HepG2 (cell line): ENCODE measurements around the gene ARHGAP10. TPM values are rescaled to one million over a fixed set of nuclear protein-coding genes. Genes with fewer than 3 reads are reported as not detected.

ENCODE experiments used
- ATAC-seq: fragments of 200-7000 bp; cut with Tn5 transposase; 3 replicates; pipeline ENCODE4 v1.9.1; 2020; ENCODE audit warnings: mild to moderate bottlenecking, moderate library complexity
- BruUV-seq: library from RNA; stranded (reverse); fragments of 400-500 nt; replicated peaks from 2 replicates; lab custom pipeline; 2021; lab: Mats Ljungman, UMichigan
- CTCF ChIA-PET: fragments of 300-600 bp; formaldehyde crosslinking; extraction: SDS; loops from one replicate; lab custom pipeline; 2021; ENCODE audit warnings: low total read pairs, inconsistent platforms, low intra/inter-chr PET ratio; lab: Yijun Ruan, JAX
- POLR2A ChIA-PET: fragments of 350-600 bp; sonication (Branson Sonifier 250); formaldehyde crosslinking; loops from one replicate; lab custom pipeline; 2020; ENCODE audit warnings: antibody characterized with exemption, inconsistent platforms; lab: Yijun Ruan, JAX
- DNase-seq: peaks from one replicate; pipeline ENCODE4 v3.0.0-alpha.2; 2015; ENCODE audit warnings: low spot score
- FAIRE-seq: peaks from 3 replicates; lab custom pipeline; 2011; peaks lifted over from hg19 to GRCh38; lab: Jason Lieb, UNC
- H2AFZ ChIP-seq: one replicate; pipeline ENCODE4 v1.6.1; 2011; ENCODE audit warnings: low read length, inconsistent platforms
- H3K27ac ChIP-seq: fragments of 300-600 bp; 3 replicates; pipeline ENCODE4 v1.8.0; 2011; ENCODE audit warnings: mixed run types, mild to moderate bottlenecking, mixed read lengths, low read length, inconsistent platforms; ENCODE audit not compliant: insufficient read depth; ENCODE audit errors: extremely low read length
- H3K27me3 ChIP-seq, 2 experiments: fragments of 200-600 bp in 1 of 2; 2 replicates in 1 of 2; 3 replicates in 1 of 2; pipeline versions ENCODE4 v1.6.0 to v1.8.0; 2011; ENCODE audit warnings: low read length in 2 of 2, mild to moderate bottlenecking in 2 of 2, moderate library complexity in 2 of 2, inconsistent platforms in 1 of 2; ENCODE audit not compliant: insufficient read depth in 2 of 2, control insufficient read depth in 1 of 2
- H3K36me3 ChIP-seq, 2 experiments: fragments of 200-600 bp in 1 of 2; replicated peaks in 1 of 2; 2 replicates in 1 of 2; 3 replicates in 1 of 2; pipeline versions ENCODE4 v1.5.1 to v1.8.0; 2011; ENCODE audit warnings: low read length in 2 of 2, inconsistent platforms in 1 of 2; ENCODE audit not compliant: insufficient read depth in 2 of 2, control insufficient read depth in 1 of 2
- H3K4me1 ChIP-seq: 2 replicates; pipeline ENCODE4 v1.5.1; 2012; ENCODE audit warnings: low read length, inconsistent platforms; ENCODE audit not compliant: insufficient read depth
- H3K4me2 ChIP-seq: 2 replicates; pipeline ENCODE4 v1.6.0; 2011; ENCODE audit warnings: low read depth, low read length, inconsistent platforms
- H3K4me3 ChIP-seq, 3 experiments: fragments of 200-600 bp in 1 of 3; sonication (generic), shearing (Covaris generic) in 1 of 3; replicated peaks in 1 of 3; 2 replicates each; pipeline ENCODE4 v1.5.1; 2011 to 2016; ENCODE audit warnings: low read length in 3 of 3, inconsistent platforms in 2 of 3, low read depth in 2 of 3, mild to moderate bottlenecking in 2 of 3, control low read depth in 1 of 3, mixed read lengths in 1 of 3; ENCODE audit not compliant: insufficient read depth in 1 of 3
- H3K79me2 ChIP-seq: one replicate; pipeline ENCODE4 v1.6.1; 2011; ENCODE audit warnings: low read length, inconsistent platforms; ENCODE audit not compliant: insufficient read depth
- H3K9ac ChIP-seq: 2 replicates; pipeline ENCODE4 v1.6.0; 2011; ENCODE audit warnings: mild to moderate bottlenecking, low read depth, low read length, inconsistent platforms; ENCODE audit not compliant: insufficient read depth
- H3K9me3 ChIP-seq: 2 replicates; pipeline ENCODE4 v1.5.1; 2012; ENCODE audit warnings: mild to moderate bottlenecking, low read length
- H4K20me1 ChIP-seq: 2 replicates; pipeline ENCODE4 v1.6.0; 2011; ENCODE audit warnings: inconsistent platforms, mild to moderate bottlenecking, low read length, moderate library complexity; ENCODE audit not compliant: insufficient read depth
- CCDC6 ChIP-seq: sonication (generic); formaldehyde crosslinking; IDR thresholded peaks from 2 replicates; pipeline ENCODE4 v1.8.1; 2022; ENCODE audit warnings: mild to moderate bottlenecking, missing genetic modification reagents, moderate library complexity
- DNMT3B ChIP-seq: conservative IDR thresholded peaks from 2 replicates; pipeline ENCODE4 v1.6.1; 2016; ENCODE audit warnings: missing biosample characterization, control low read depth
- KDM1A ChIP-seq: IDR thresholded peaks from 2 replicates; pipeline ENCODE4 v1.6.1; 2016; ENCODE audit warnings: missing compliant biosample characterization
- PPARG ChIP-seq: conservative IDR thresholded peaks from 2 replicates; pipeline ENCODE4 v1.6.1; 2016; ENCODE audit warnings: missing biosample characterization, missing genetic modification reagents
- RELA ChIP-seq: sonication (generic); formaldehyde crosslinking; IDR thresholded peaks from 2 replicates; pipeline ENCODE4 v1.4.0; 2020; ENCODE audit warnings: missing genetic modification reagents
- RFXAP ChIP-seq: sonication (generic); formaldehyde crosslinking; IDR thresholded peaks from 2 replicates; pipeline ENCODE4 v1.4.0; 2020; ENCODE audit warnings: missing genetic modification reagents, borderline replicate concordance
- TCF7 ChIP-seq: sonication (generic); IDR thresholded peaks from 2 replicates; pipeline ENCODE4 v1.6.1; 2016; ENCODE audit warnings: antibody characterized with exemption, low read depth
- ZNF790 ChIP-seq: sonication (generic); formaldehyde crosslinking; IDR thresholded peaks from 2 replicates; pipeline ENCODE4 v1.8.0; 2022; ENCODE audit warnings: missing genetic modification reagents, mild to moderate bottlenecking, borderline replicate concordance
- ZSCAN22 ChIP-seq: sonication (generic); formaldehyde crosslinking; IDR thresholded peaks from 2 replicates; pipeline ENCODE4 v1.4.0; 2020; ENCODE audit warnings: mild to moderate bottlenecking, missing genetic modification reagents
- WGBS: methylation state at CpG from one replicate; pipeline ENCODE4 v1.1.6; 2017; ENCODE audit warnings: low lambda C conversion rate; 5-methylcytosine and 5-hydroxymethylcytosine counted together
- in situ Hi-C: cut with HindIII; loops from 2 replicates; pipeline ENCODE4 v1.10.0; 2017; ENCODE audit warnings: low pct_unique_long_range_greater_than_20kb; ENCODE audit not compliant: extremely low pct_ligation_motif_present
- intact Hi-C: fragments of 100-400 bp; cut with micrococcal nuclease; formaldehyde crosslinking; loops from one replicate; pipeline ENCODE4 v1.10.0; 2022; ENCODE audit not compliant: unreplicated experiment
- polyA plus RNA-seq, 8 experiments: library from polyadenylated mRNA; depleted of rRNA in 3 of 8; stranded (reverse) in 7 of 8; unstranded in 1 of 8; fragments of >200 nt; fragmentation: Illumina TruSeq in 4 of 8; extraction: Trizol in 4 of 8; gene quantifications; 2 replicates each; pipeline versions ENCODE4 v1.2.1 to v1.2.3, GENCODE V29; 2011 to 2016; ENCODE audit warnings: low read depth in 4 of 8, missing spikeins in 1 of 8, mixed read lengths in 1 of 8; ENCODE audit not compliant: insufficient read depth in 1 of 8
- total RNA-seq, 5 experiments: library from RNA; depleted of rRNA; stranded (reverse); fragments of >200 nt; fragmentation: Illumina TruSeq; extraction: Trizol; gene quantifications; 2 replicates each; pipeline ENCODE4 v1.2.3, GENCODE V29; 2016; ENCODE audit warnings: low read depth in 1 of 5
- TF ChIP-seq, protein P1 (sequence below): sonication (generic); formaldehyde crosslinking; IDR thresholded peaks from 2 replicates; pipeline ENCODE4 v1.8.0; 2022; ENCODE audit warnings: missing genetic modification reagents, low read depth, mild to moderate bottlenecking, borderline replicate concordance
- TF ChIP-seq, protein P2 (sequence below): sonication (generic); formaldehyde crosslinking; IDR thresholded peaks from 2 replicates; pipeline ENCODE4 v1.4.0; 2020; ENCODE audit warnings: missing genetic modification reagents
- TF ChIP-seq, protein P3 (sequence below): sonication (generic); formaldehyde crosslinking; conservative IDR thresholded peaks from 2 replicates; pipeline ENCODE4 v1.4.0; 2020; ENCODE audit warnings: missing genetic modification reagents
- TF ChIP-seq, protein P4 (sequence below): sonication (generic); formaldehyde crosslinking; IDR thresholded peaks from 2 replicates; pipeline ENCODE4 v1.4.0; 2020; ENCODE audit warnings: missing genetic modification reagents, borderline replicate concordance

ARHGAP10 gene
- total and polyA plus RNA-seq, 2 of the 13 experiments (the other 11 are each of a cell fraction or from before 2014, with no cell fraction given): 0.45 to 1.6 TPM

DNA sequence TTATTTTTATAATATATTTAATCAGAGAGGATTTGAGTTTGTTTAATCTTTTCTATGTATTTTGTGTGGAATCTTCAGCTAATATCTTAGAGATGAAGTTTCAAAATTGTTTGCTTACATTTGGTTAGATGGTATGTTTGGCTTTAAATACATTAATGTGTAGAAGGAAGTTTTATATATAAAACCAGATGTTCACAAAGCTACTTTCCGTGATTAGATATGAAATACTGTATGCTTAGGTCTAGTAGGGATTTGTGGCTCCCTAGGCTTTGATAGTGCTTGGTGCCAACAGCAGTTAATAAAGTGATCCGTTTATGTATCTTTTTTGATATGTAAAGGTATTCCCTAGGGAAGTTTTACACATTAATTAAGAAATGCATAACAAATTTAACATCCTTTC lies 223.0 kb downstream of the ARHGAP10 start (continued):
- TF ChIP-seq, protein P1, sequence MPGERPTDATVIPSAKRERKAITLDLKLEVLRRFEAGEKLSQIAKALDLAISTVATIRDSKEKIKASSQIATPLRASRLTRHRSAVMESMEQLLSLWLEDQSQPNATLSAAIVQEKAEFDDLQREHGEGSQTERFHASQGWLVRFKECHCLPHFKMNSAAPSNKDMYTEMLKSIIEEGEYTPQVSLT: no peak
- no peak for TF ChIP-seq TCF7
- TF ChIP-seq, protein P2, sequence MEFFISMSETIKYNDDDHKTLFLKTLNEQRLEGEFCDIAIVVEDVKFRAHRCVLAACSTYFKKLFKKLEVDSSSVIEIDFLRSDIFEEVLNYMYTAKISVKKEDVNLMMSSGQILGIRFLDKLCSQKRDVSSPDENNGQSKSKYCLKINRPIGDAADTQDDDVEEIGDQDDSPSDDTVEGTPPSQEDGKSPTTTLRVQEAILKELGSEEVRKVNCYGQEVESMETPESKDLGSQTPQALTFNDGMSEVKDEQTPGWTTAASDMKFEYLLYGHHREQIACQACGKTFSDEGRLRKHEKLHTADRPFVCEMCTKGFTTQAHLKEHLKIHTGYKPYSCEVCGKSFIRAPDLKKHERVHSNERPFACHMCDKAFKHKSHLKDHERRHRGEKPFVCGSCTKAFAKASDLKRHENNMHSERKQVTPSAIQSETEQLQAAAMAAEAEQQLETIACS (CRISPR knock-in tag): no peak

DNA sequence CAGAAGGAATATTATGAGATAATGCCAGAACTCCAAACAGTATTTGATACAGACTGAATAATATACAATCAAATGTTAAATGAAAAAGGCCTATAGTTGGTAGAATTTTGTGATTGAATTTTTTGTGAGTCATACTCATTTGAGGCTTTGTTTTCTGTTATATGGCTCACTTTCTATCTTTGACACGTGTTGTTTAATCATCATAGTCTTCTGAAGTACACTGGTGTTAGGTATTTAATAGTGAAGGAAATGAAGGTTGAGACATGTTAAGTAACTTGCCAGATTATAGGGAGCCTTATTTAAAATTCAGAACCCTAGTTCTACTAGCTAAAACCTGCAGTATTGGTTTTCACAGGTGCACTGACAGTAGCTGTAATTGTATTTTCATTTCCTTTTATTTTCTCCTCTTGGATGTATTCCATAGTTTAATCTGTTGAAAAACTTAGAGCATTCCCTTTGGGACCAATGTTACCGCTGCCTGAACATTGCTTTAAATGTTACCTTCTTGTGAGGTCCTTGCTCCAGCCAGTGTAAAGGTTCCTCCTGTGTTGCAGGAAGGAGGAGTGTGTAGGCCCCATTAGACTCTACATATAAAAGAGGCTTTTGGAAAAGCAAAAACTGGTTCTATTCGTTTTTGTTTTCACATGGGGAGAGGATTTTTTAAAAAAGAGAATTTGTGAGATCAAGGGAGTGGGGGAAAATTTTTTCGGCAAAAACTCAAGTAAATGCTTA lies 224.1 kb downstream of the ARHGAP10 start:
- WGBS: 44% methylated on average over 4 of the region's 4 CpGs

More for the DNA sequence above, 224.1 kb downstream of the ARHGAP10 start:
- CTCF ChIA-PET: no interaction called here
- Histone ChIP-seq H3K36me3 (no peaks in the 10 kb centered on the region), H3K4me2 (no peak overlapping the region), H4K20me1 (no peaks in the 10 kb centered on the region), H3K4me3 (no peak overlapping the region), H2AFZ (no peak overlapping the region), H3K4me1 (no peaks in the 10 kb centered on the region), H3K9ac (no peak overlapping the region), H3K27ac (no peak overlapping the region), H3K79me2 (no peaks in the 10 kb centered on the region), H3K9me3 (no peaks in the 10 kb centered on the region), H3K27me3 (no peaks in the 10 kb centered on the region)
- no TSS peak for BruUV-seq
- DNase-seq (no peak), FAIRE-seq (no peak), ATAC-seq (no peak)
- POLR2A ChIA-PET: no interaction called here
- TF ChIP-seq DNMT3B (no peak), ZSCAN22 (no peak), PPARG (CRISPR knock-in tag) (no peak), KDM1A (CRISPR knock-in tag) (no peak), RFXAP (CRISPR knock-in tag) (no peak), CCDC6 (CRISPR knock-in tag) (no peak), RELA (CRISPR knock-in tag) (no peak), ZNF790 (no peak)
- TF ChIP-seq, protein P3, sequence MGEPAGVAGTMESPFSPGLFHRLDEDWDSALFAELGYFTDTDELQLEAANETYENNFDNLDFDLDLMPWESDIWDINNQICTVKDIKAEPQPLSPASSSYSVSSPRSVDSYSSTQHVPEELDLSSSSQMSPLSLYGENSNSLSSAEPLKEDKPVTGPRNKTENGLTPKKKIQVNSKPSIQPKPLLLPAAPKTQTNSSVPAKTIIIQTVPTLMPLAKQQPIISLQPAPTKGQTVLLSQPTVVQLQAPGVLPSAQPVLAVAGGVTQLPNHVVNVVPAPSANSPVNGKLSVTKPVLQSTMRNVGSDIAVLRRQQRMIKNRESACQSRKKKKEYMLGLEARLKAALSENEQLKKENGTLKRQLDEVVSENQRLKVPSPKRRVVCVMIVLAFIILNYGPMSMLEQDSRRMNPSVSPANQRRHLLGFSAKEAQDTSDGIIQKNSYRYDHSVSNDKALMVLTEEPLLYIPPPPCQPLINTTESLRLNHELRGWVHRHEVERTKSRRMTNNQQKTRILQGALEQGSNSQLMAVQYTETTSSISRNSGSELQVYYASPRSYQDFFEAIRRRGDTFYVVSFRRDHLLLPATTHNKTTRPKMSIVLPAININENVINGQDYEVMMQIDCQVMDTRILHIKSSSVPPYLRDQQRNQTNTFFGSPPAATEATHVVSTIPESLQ: no peak
- TF ChIP-seq, protein P4, sequence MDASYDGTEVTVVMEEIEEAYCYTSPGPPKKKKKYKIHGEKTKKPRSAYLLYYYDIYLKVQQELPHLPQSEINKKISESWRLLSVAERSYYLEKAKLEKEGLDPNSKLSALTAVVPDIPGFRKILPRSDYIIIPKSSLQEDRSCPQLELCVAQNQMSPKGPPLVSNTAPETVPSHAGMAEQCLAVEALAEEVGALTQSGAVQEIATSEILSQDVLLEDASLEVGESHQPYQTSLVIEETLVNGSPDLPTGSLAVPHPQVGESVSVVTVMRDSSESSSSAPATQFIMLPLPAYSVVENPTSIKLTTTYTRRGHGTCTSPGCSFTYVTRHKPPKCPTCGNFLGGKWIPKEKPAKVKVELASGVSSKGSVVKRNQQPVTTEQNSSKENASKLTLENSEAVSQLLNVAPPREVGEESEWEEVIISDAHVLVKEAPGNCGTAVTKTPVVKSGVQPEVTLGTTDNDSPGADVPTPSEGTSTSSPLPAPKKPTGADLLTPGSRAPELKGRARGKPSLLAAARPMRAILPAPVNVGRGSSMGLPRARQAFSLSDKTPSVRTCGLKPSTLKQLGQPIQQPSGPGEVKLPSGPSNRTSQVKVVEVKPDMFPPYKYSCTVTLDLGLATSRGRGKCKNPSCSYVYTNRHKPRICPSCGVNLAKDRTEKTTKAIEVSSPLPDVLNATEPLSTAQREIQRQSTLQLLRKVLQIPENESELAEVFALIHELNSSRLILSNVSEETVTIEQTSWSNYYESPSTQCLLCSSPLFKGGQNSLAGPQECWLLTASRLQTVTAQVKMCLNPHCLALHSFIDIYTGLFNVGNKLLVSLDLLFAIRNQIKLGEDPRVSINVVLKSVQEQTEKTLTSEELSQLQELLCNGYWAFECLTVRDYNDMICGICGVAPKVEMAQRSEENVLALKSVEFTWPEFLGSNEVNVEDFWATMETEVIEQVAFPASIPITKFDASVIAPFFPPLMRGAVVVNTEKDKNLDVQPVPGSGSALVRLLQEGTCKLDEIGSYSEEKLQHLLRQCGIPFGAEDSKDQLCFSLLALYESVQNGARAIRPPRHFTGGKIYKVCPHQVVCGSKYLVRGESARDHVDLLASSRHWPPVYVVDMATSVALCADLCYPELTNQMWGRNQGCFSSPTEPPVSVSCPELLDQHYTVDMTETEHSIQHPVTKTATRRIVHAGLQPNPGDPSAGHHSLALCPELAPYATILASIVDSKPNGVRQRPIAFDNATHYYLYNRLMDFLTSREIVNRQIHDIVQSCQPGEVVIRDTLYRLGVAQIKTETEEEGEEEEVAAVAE (CRISPR knock-in tag): no peak
- in situ Hi-C loops: no loop called here
- intact Hi-C loops: no loop called here
